Neural progenitor cell (in vitro differentiated cells): ENCODE results near the gene LRP5. TPM values are rescaled to one million over a fixed set of nuclear protein-coding genes. Genes with fewer than 3 reads are reported as not detected.

Source experiments
- DNase-seq: peaks from one replicate; pipeline ENCODE4 v3.0.0-alpha.2; 2016; ENCODE audit warnings: low spot score
- H2AFZ ChIP-seq: fragments of 200-600 bp; sonication (generic); replicated peaks from 2 replicates; pipeline ENCODE4 v1.6.1; 2016; ENCODE audit warnings: antibody characterized with exemption
- H3F3A ChIP-seq: fragments of 200-600 bp; sonication (generic); 2 replicates; pipeline ENCODE4 v1.6.1; 2016; ENCODE audit warnings: antibody characterized with exemption, low read depth
- H3K27ac ChIP-seq: fragments of 200-600 bp; sonication (generic); 2 replicates; pipeline ENCODE4 v1.5.1; 2016; ENCODE audit warnings: mild to moderate bottlenecking
- H3K27me3 ChIP-seq: fragments of 200-600 bp; sonication (generic); 2 replicates; pipeline ENCODE4 v1.6.1; 2016; ENCODE audit warnings: mild to moderate bottlenecking, moderate library complexity
- H3K36me3 ChIP-seq: fragments of 200-600 bp; sonication (generic); 2 replicates; pipeline ENCODE4 v1.5.1; 2016
- H3K4me1 ChIP-seq: fragments of 200-600 bp; sonication (generic); 2 replicates; pipeline ENCODE4 v1.6.1; 2016; ENCODE audit warnings: mixed run types
- H3K4me2 ChIP-seq: fragments of 200-600 bp; sonication (generic); 2 replicates; pipeline ENCODE4 v1.6.1; 2016
- H3K4me3 ChIP-seq: fragments of 200-600 bp; sonication (generic); 2 replicates; pipeline ENCODE4 v1.5.1; 2016
- H3K79me2 ChIP-seq: fragments of 200-600 bp; sonication (generic); 2 replicates; pipeline ENCODE4 v1.6.1; 2016; ENCODE audit warnings: low read depth
- H3K9ac ChIP-seq: fragments of 200-600 bp; sonication (generic); 2 replicates; pipeline ENCODE4 v1.6.1; 2016
- H3K9me3 ChIP-seq: fragments of 200-600 bp; sonication (generic); 2 replicates; pipeline ENCODE4 v1.5.1; 2016; ENCODE audit warnings: low read depth
- H4K20me1 ChIP-seq: fragments of 200-600 bp; sonication (generic); 2 replicates; pipeline ENCODE4 v1.6.1; 2016; ENCODE audit warnings: low read depth
- H3K27ac Mint-ChIP-seq: 3 replicates; pipeline ENCODE4 v1.8.0; 2021; ENCODE audit warnings: mixed read lengths
- H3K27me3 Mint-ChIP-seq: 2 replicates; pipeline ENCODE4 v1.8.0; 2022; ENCODE audit warnings: low read depth, mild to moderate bottlenecking, inconsistent platforms, moderate library complexity, mixed read lengths; ENCODE audit not compliant: insufficient read depth
- H3K36me3 Mint-ChIP-seq: 3 replicates; pipeline ENCODE4 v1.8.0; 2021; ENCODE audit warnings: mixed read lengths
- H3K4me1 Mint-ChIP-seq: 3 replicates; pipeline ENCODE4 v1.8.0; 2021; ENCODE audit warnings: mixed read lengths
- H3K4me3 Mint-ChIP-seq: 3 replicates; pipeline ENCODE4 v1.8.0; 2021; ENCODE audit warnings: mild to moderate bottlenecking, moderate library complexity, mixed read lengths
- H3K9me3 Mint-ChIP-seq: 3 replicates; pipeline ENCODE4 v1.8.0; 2020; ENCODE audit warnings: mixed read lengths
- CTCF ChIP-seq: fragments of 200-600 bp; sonication (generic); IDR thresholded peaks from 2 replicates; pipeline ENCODE4 v1.5.1; 2017; ENCODE audit warnings: antibody characterized with exemption, mild to moderate bottlenecking
- EZH2 ChIP-seq: fragments of 200-600 bp; sonication (generic); IDR thresholded peaks from 2 replicates; pipeline ENCODE4 v1.6.1; 2017; ENCODE audit warnings: antibody characterized with exemption, mild to moderate bottlenecking, moderate library complexity
- EZH2phosphoT487 ChIP-seq: fragments of 200-600 bp; sonication (generic); IDR thresholded peaks from 2 replicates; pipeline ENCODE4 v1.6.1; 2017; ENCODE audit warnings: antibody characterized with exemption
- total RNA-seq: library from RNA; depleted of rRNA; stranded (reverse); fragments of >200 nt; gene quantifications from 2 replicates; pipeline ENCODE4 v1.2.3, GENCODE V29; 2015; ENCODE audit warnings: low replicate concordance

Gene LRP5
- total RNA-seq, 1 donor from 2014 or later, result 7.3 TPM

DNA sequence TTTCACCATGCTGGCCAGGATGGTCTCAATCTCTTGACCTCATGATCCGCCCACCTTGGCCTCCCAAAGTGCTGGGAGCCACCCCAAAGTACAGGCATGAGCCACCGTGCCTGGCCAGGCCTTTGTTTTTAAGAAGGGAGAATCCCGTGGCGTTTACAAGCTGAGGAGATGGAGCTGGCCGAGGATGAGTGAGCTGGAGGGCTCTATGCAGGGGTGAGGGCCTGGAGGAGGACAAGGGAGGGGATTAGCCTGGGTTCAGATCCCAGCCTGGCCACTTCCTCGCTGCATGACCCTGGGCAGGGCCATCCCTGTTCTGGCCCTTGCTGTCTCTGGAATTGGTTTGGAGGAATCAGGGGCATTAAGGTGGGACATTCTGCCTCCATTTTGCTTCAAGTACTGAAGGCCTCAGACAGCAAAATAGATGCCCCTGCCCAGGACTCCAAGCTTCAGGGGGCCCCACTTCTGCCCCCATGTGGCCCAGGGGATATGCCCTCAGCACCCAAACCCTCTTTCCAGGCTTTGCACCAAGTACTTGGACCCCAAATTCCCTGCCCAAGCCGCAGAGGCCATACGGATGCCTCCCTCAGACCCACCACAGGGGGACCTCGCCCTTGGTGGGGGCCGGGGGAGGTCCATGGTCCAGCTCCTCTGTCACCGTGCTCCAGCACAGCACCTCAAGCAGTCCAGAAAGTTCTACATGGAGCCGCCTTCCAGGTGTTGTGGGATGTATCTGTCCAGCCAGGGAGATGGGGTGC lies 12.1 kb upstream of the LRP5 start:
- H3K36me3 ChIP-seq, result no peaks in the 10 kb centered on the region
- H3K27ac ChIP-seq, result no peak overlapping the region
- no peaks in the 10 kb centered on the region for H3K36me3 Mint-ChIP-seq
- H3K9me3 Mint-ChIP-seq, result peaks cover 11% of the 10 kb centered on the region
- H3K4me2 ChIP-seq, result no peak overlapping the region
- no peaks in the 10 kb centered on the region for H3K79me2 ChIP-seq
- H3F3A ChIP-seq, result no peaks in the 10 kb centered on the region
- no peak overlapping the region for H3K4me3 ChIP-seq
- H3K4me3 Mint-ChIP-seq, result no peak overlapping the region
- no peak for DNase-seq
- no peak overlapping the region for H3K27ac Mint-ChIP-seq
- TF ChIP-seq CTCF, result peak; percentile 5
- no peak for TF ChIP-seq EZH2
- no peaks in the 10 kb centered on the region for H3K27me3 ChIP-seq
- no peak overlapping the region for H3K9ac ChIP-seq
- H3K27me3 Mint-ChIP-seq, result peaks cover 9% of the 10 kb centered on the region
- no peaks in the 10 kb centered on the region for H4K20me1 ChIP-seq
- H3K4me1 ChIP-seq, result no peaks in the 10 kb centered on the region
- no peaks in the 10 kb centered on the region for H3K4me1 Mint-ChIP-seq
- H3K9me3 ChIP-seq, result no peaks in the 10 kb centered on the region
- H2AFZ ChIP-seq, result no peak overlapping the region

- Histone ChIP-seq H3K4me3 (no peak overlapping the region), H3K4me2 (no peak overlapping the region), H3K9me3 (no peaks in the 10 kb centered on the region), H3K79me2 (no peaks in the 10 kb centered on the region), H3K27me3 (no peaks in the 10 kb centered on the region), H3K9ac (no peak overlapping the region), H2AFZ (no peak overlapping the region), H4K20me1 (no peaks in the 10 kb centered on the region), H3F3A (no peaks in the 10 kb centered on the region), H3K27ac (no peak overlapping the region), H3K4me1 (no peaks in the 10 kb centered on the region), H3K36me3 (no peaks in the 10 kb centered on the region)
- Mint-ChIP-seq H3K27me3 (peaks cover 7% of the 10 kb centered on the region), H3K4me1 (no peaks in the 10 kb centered on the region), H3K27ac (no peak overlapping the region), H3K4me3 (no peak overlapping the region), H3K9me3 (peaks cover 11% of the 10 kb centered on the region), H3K36me3 (no peaks in the 10 kb centered on the region)
- no peak for TF ChIP-seq CTCF
- TF ChIP-seq EZH2phosphoT487, result no peak
- TF ChIP-seq EZH2, result no peak
- DNase-seq, result no peak
Measured at GRCh38 chr11:68302256-68302655, 10.1 kb upstream of the LRP5 start.

DNA sequence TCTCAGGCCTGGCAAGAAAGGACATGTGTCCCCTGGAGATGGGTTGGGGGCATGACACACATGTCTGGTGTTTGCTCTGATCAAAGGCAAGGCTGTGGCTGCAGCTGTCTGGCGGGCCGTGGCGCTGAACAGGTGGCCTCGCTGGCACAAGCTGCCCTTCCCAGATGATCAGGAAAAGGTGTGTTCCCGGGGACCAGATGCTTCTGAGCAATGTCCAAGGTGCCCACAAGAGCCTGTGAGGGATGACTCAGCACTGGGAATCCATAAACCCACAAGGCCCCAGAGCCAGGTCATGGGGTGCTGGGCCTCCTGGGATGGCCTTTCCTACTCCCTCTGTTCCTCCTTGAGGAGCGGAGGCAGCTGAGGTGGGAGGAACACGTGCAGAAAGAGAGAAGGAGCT lies 9.7 kb upstream of the LRP5 start:
- Histone ChIP-seq H4K20me1 (no peaks in the 10 kb centered on the region), H3K27me3 (no peaks in the 10 kb centered on the region), H3K79me2 (no peaks in the 10 kb centered on the region), H2AFZ (no peak overlapping the region), H3K9me3 (no peaks in the 10 kb centered on the region), H3F3A (no peaks in the 10 kb centered on the region), H3K4me3 (no peak overlapping the region), H3K4me2 (no peak overlapping the region), H3K9ac (no peak overlapping the region), H3K36me3 (no peaks in the 10 kb centered on the region), H3K4me1 (no peaks in the 10 kb centered on the region), H3K27ac (no peak overlapping the region)
- H3K4me3 Mint-ChIP-seq, result no peak overlapping the region
- no peaks in the 10 kb centered on the region for H3K4me1 Mint-ChIP-seq
- no peaks in the 10 kb centered on the region for H3K36me3 Mint-ChIP-seq
- no peak for DNase-seq
- peaks cover 11% of the 10 kb centered on the region for H3K9me3 Mint-ChIP-seq
- TF ChIP-seq EZH2 (no peak), EZH2phosphoT487 (no peak), CTCF (no peak)
- H3K27ac Mint-ChIP-seq, result no peak overlapping the region
- H3K27me3 Mint-ChIP-seq, result peaks cover 7% of the 10 kb centered on the region
